HCT116 (cell line): ENCODE data around the gene LPAR1. TPM values are rescaled to one million over a fixed set of nuclear protein-coding genes. Genes with fewer than 3 reads are reported as not detected.

Experiments
- ATAC-seq: fragments of 200-7000 bp; cut with Tn5 transposase; 2 replicates; pipeline ENCODE4 v1.9.1; 2020; ENCODE audit warnings: mild to moderate bottlenecking, moderate library complexity
- BruUV-seq: library from RNA; stranded (reverse); fragments of 400-500 nt; replicated peaks from 2 replicates; lab custom pipeline; 2021; lab: Mats Ljungman, UMichigan
- CTCF ChIA-PET: fragments of 300-600 bp; sonication (Branson Sonifier 250); formaldehyde crosslinking; loops from one replicate; lab custom pipeline; 2021; ENCODE audit warnings: antibody characterized with exemption; lab: Charles Lee
- POLR2A ChIA-PET: fragments of 300-600, 350-600 bp; sonication (Branson Sonifier 250); formaldehyde crosslinking; loops from one replicate; lab custom pipeline; 2021; ENCODE audit warnings: antibody characterized with exemption; lab: Charles Lee
- RAD21 ChIA-PET, 2 experiments: fragments of 300-600 bp; sonication (Branson Sonifier 250); formaldehyde crosslinking; loops; one replicate each; lab custom pipeline; 2023; ENCODE audit warnings: low total read pairs in 2 of 2; ENCODE audit not compliant: uncharacterized antibody in 2 of 2, unreplicated experiment in 2 of 2, low non-redundant PET in 1 of 2; lab: Charles Lee
- DNase-seq: peaks from one replicate; pipeline ENCODE4 v3.0.0-alpha.2; 2010; ENCODE audit warnings: low read depth, low spot score
- H2AFZ ChIP-seq: fragments of 200-600 bp; shearing (Covaris generic), sonication (generic); 2 replicates; pipeline ENCODE4 v1.6.1; 2017; ENCODE audit warnings: low read depth, mixed run types, mixed read lengths, antibody characterized with exemption, low read length; ENCODE audit not compliant: poor library complexity, severe bottlenecking
- H3K27ac ChIP-seq: 2 replicates; pipeline ENCODE4 v1.5.1; 2012; ENCODE audit warnings: low read depth, low read length
- H3K27me3 ChIP-seq: fragments of 200-600 bp; sonication (generic); 2 replicates; pipeline ENCODE4 v1.6.1; 2016; ENCODE audit warnings: mixed run types, low read length, mixed read lengths; ENCODE audit not compliant: insufficient read depth
- H3K36me3 ChIP-seq, 2 experiments: fragments of 200-500 bp in 1 of 2; fragments of 200-600 bp in 1 of 2; sonication (Bioruptor generic) in 1 of 2; sonication (generic) in 1 of 2; 2 replicates each; pipeline versions ENCODE4 v1.5.1 to v1.6.1; 2014 to 2016; ENCODE audit warnings: low read length in 2 of 2, inconsistent platforms in 1 of 2, mixed read lengths in 1 of 2, mixed run types in 1 of 2; ENCODE audit not compliant: insufficient read depth in 2 of 2, control insufficient read depth in 1 of 2
- H3K4me1 ChIP-seq, 2 experiments: fragments of 200-600 bp in 1 of 2; sonication (generic) in 1 of 2; 2 replicates each; pipeline versions ENCODE4 v1.5.1 to v1.6.1; 2012 to 2017; ENCODE audit warnings: low read length in 2 of 2, inconsistent platforms in 1 of 2, mild to moderate bottlenecking in 1 of 2, mixed read lengths in 1 of 2, mixed run types in 1 of 2, moderate library complexity in 1 of 2; ENCODE audit not compliant: insufficient read depth in 2 of 2, control insufficient read depth in 1 of 2
- H3K4me2 ChIP-seq: fragments of 200-600 bp; sonication (generic); 2 replicates; pipeline ENCODE4 v1.6.1; 2017; ENCODE audit warnings: mixed run types, low read length, mixed read lengths
- H3K4me3 ChIP-seq, 2 experiments: fragments of 200-600 bp in 1 of 2; sonication (generic) in 1 of 2; replicated peaks in 1 of 2; 2 replicates each; pipeline ENCODE4 v1.5.1; 2011 to 2016; ENCODE audit warnings: low read length in 2 of 2, control low read depth in 1 of 2, low read depth in 1 of 2, mild to moderate bottlenecking in 1 of 2, mixed read lengths in 1 of 2, mixed run types in 1 of 2
- H3K79me2 ChIP-seq: fragments of 200-600 bp; sonication (generic); 2 replicates; pipeline ENCODE4 v1.6.1; 2017; ENCODE audit warnings: mild to moderate bottlenecking, mixed run types, low read length, moderate library complexity, mixed read lengths; ENCODE audit not compliant: insufficient read depth
- H3K9ac ChIP-seq: fragments of 200-600 bp; sonication (generic); 2 replicates; pipeline ENCODE4 v1.6.1; 2016; ENCODE audit warnings: low read length, mixed read lengths
- H3K9me2 ChIP-seq: fragments of 200-600 bp; sonication (generic), shearing (Covaris generic); 2 replicates; pipeline ENCODE4 v1.6.1; 2017; ENCODE audit warnings: mixed run types, mild to moderate bottlenecking, moderate library complexity; ENCODE audit not compliant: insufficient read depth
- H3K9me3 ChIP-seq, 2 experiments: fragments of 200-500 bp in 1 of 2; fragments of 200-600 bp in 1 of 2; sonication (Bioruptor generic) in 1 of 2; sonication (generic) in 1 of 2; 2 replicates each; pipeline ENCODE4 v1.6.1; 2014 to 2017; ENCODE audit warnings: low read length in 2 of 2, mixed read lengths in 2 of 2, inconsistent platforms in 1 of 2, low read depth in 1 of 2, mild to moderate bottlenecking in 1 of 2, mixed run types in 1 of 2, moderate library complexity in 1 of 2; ENCODE audit not compliant: control insufficient read depth in 1 of 2, insufficient read depth in 1 of 2
- H4K20me1 ChIP-seq: fragments of 200-600 bp; sonication (generic), shearing (Covaris generic); 2 replicates; pipeline ENCODE4 v1.6.1; 2017; ENCODE audit warnings: mixed run types, mild to moderate bottlenecking, moderate library complexity; ENCODE audit not compliant: insufficient read depth
- ATF3 ChIP-seq: IDR thresholded peaks from 2 replicates; pipeline ENCODE4 v1.6.1; 2012
- CBX3 ChIP-seq: IDR thresholded peaks from 2 replicates; pipeline ENCODE4 v1.6.1; 2012; ENCODE audit warnings: low read depth
- CEBPB ChIP-seq: IDR thresholded peaks from 2 replicates; pipeline ENCODE4 v1.6.1; 2012; ENCODE audit warnings: low read depth
- EGR1 ChIP-seq: IDR thresholded peaks from 2 replicates; pipeline ENCODE4 v1.6.1; 2012; ENCODE audit warnings: low read depth
- ELF1 ChIP-seq: IDR thresholded peaks from 2 replicates; pipeline ENCODE4 v1.6.1; 2012; ENCODE audit warnings: low read depth, borderline replicate concordance
- EZH2 ChIP-seq: fragments of 200-600 bp; sonication (generic); IDR thresholded peaks from 2 replicates; pipeline ENCODE4 v1.6.1; 2017; ENCODE audit warnings: antibody characterized with exemption, mixed run types
- EZH2phosphoT487 ChIP-seq: fragments of 200-600 bp; IDR thresholded peaks from 2 replicates; pipeline ENCODE4 v1.6.1; 2018; ENCODE audit warnings: antibody characterized with exemption, borderline replicate concordance
- FOSL1 ChIP-seq: IDR thresholded peaks from 2 replicates; pipeline ENCODE4 v1.6.1; 2012; ENCODE audit warnings: low read depth
- JUND ChIP-seq: IDR thresholded peaks from 2 replicates; pipeline ENCODE4 v1.6.1; 2012
- MAX ChIP-seq: IDR thresholded peaks from 2 replicates; pipeline ENCODE4 v1.6.1; 2012
- POLR2AphosphoS5 ChIP-seq: IDR thresholded peaks from 2 replicates; pipeline ENCODE4 v1.6.1; 2011; ENCODE audit warnings: mild to moderate bottlenecking, low read depth, low read length, moderate library complexity
- RAD21 ChIP-seq: IDR thresholded peaks from 2 replicates; pipeline ENCODE4 v1.6.1; 2012; ENCODE audit warnings: low read depth, mild to moderate bottlenecking
- REST ChIP-seq: IDR thresholded peaks from 2 replicates; pipeline ENCODE4 v1.6.1; 2012; ENCODE audit warnings: low read depth
- SIN3A ChIP-seq: IDR thresholded peaks from 2 replicates; pipeline ENCODE4 v1.6.1; 2012; ENCODE audit warnings: low read depth
- SP1 ChIP-seq: IDR thresholded peaks from 2 replicates; pipeline ENCODE4 v1.6.1; 2012; ENCODE audit warnings: low read depth
- SRF ChIP-seq: IDR thresholded peaks from 2 replicates; pipeline ENCODE4 v1.6.1; 2012; ENCODE audit warnings: low read depth
- TCF7L2 ChIP-seq: IDR thresholded peaks from 2 replicates; pipeline ENCODE4 v1.7.0; 2011; ENCODE audit warnings: borderline replicate concordance, inconsistent platforms; ENCODE audit not compliant: insufficient read depth, insufficient read length; ENCODE audit errors: extremely low read depth
- YY1 ChIP-seq: IDR thresholded peaks from 2 replicates; pipeline ENCODE4 v1.6.1; 2011; ENCODE audit warnings: low read length, low read depth, moderate library complexity, mild to moderate bottlenecking; ENCODE audit not compliant: insufficient replicate concordance; ENCODE audit errors: extremely low read depth
- ZBTB33 ChIP-seq: IDR thresholded peaks from 2 replicates; pipeline ENCODE4 v1.6.1; 2011; ENCODE audit warnings: mild to moderate bottlenecking, low read length, moderate library complexity; ENCODE audit not compliant: insufficient replicate concordance; ENCODE audit errors: extremely low read depth
- ZFX ChIP-seq: fragments of 450-650 bp; IDR thresholded peaks from 2 replicates; pipeline ENCODE4 v1.6.1; 2017
- ZNF274 ChIP-seq: fragments of 200-500 bp; sonication (Bioruptor generic); IDR thresholded peaks from 2 replicates; pipeline ENCODE4 v1.6.1; 2014; ENCODE audit warnings: mild to moderate bottlenecking, low read depth, low read length, inconsistent platforms
- intact Hi-C: fragments of 100-400 bp; cut with micrococcal nuclease; formaldehyde crosslinking; loops from 2 replicates; pipeline ENCODE4 v1.10.0; 2022
- total RNA-seq: library from RNA; stranded (reverse); gene quantifications from one replicate; pipeline ENCODE4 v1.2.1, GENCODE V29; 2021; ENCODE audit not compliant: unreplicated experiment

Gene LPAR1
- total RNA-seq, 1 experiment from 2014 or later = 7.4 TPM

GRCh38 chr9:110847671-110848070 lies 190.6 kb downstream of the LPAR1 start (continued):
- TF ChIP-seq REST (no peak), EGR1 (no peak), SIN3A (no peak), ELF1 (no peak), MAX (no peak), CEBPB (no peak), CBX3 (no peak), JUND (no peak), ZNF274 (no peak), TCF7L2 (no peak)

GRCh38 chr9:110846215-110846614 lies 192.1 kb downstream of the LPAR1 start:
- no peaks in the 10 kb centered on the region for H3K36me3 ChIP-seq
- ChIA-PET POLR2A (no interaction called here), CTCF (no interaction called here), RAD21 (no interaction called here)
- ATAC-seq (no peak), DNase-seq (no peak)
- H2AFZ ChIP-seq = no peak overlapping the region
- H3K4me1 ChIP-seq = peaks cover 0 to 6% of the 10 kb centered on the region in 2 experiments; a peak in 1 of 4 replicates
- no peak overlapping the region for H3K4me3 ChIP-seq
- H3K79me2 ChIP-seq = no peaks in the 10 kb centered on the region
- H3K27ac ChIP-seq = no peak overlapping the region
- BruUV-seq = no TSS peak
- no peaks in the 10 kb centered on the region for H3K27me3 ChIP-seq
- intact Hi-C loops = no loop called here
- no peak overlapping the region for H3K4me2 ChIP-seq
- 0 out of 2 replicates have a peak, but pooled peaks cover 3% of the 10 kb centered on the region for H3K9me2 ChIP-seq
- H4K20me1 ChIP-seq = no peaks in the 10 kb centered on the region
- TF ChIP-seq ZFX = no peak
- TF ChIP-seq SRF = no peak
- no peak for TF ChIP-seq EZH2phosphoT487
- TF ChIP-seq CBX3 = no peak
- TF ChIP-seq YY1 = no peak
- no peak for TF ChIP-seq TCF7L2
- TF ChIP-seq POLR2AphosphoS5 = no peak
- TF ChIP-seq MAX = no peak
- no peak for TF ChIP-seq RAD21
- no peak for TF ChIP-seq ATF3
- no peak for TF ChIP-seq SIN3A
- no peak for TF ChIP-seq EZH2
- no peak for TF ChIP-seq ZBTB33
- no peak for TF ChIP-seq SP1
- TF ChIP-seq FOSL1 = no peak
- no peak overlapping the region for H3K9ac ChIP-seq
- no peaks in the 10 kb centered on the region for H3K9me3 ChIP-seq
